Caco-2 (cell line): ENCODE measurements around the gene PTPRG. TPM values are rescaled to one million over a fixed set of nuclear protein-coding genes. Genes with fewer than 3 reads are reported as not detected.

Source experiments
- BruUV-seq: library from RNA; stranded (reverse); fragments of 400-500 nt; replicated peaks from 2 replicates; lab custom pipeline; 2021; lab: Mats Ljungman, UMichigan
- CTCF ChIA-PET: fragments of 300-600 bp; sonication (Branson Sonifier 250); formaldehyde crosslinking; loops from one replicate; lab custom pipeline; 2022; ENCODE audit warnings: antibody characterized with exemption; lab: Charles Lee
- POLR2A ChIA-PET: fragments of 300-600 bp; sonication (Branson Sonifier 250); formaldehyde crosslinking; loops from one replicate; lab custom pipeline; 2022; ENCODE audit warnings: antibody characterized with exemption; lab: Charles Lee
- DNase-seq, 2 experiments: peaks; one replicate each; pipeline versions ENCODE4 v3.0.0 to v3.0.0-alpha.2; 2020 to 2022
- H3K27me3 ChIP-seq: replicated peaks from 2 replicates; pipeline ENCODE4 v1.6.0; 2011; ENCODE audit warnings: low read length; ENCODE audit not compliant: control insufficient read depth, insufficient read depth
- H3K36me3 ChIP-seq: 2 replicates; pipeline ENCODE4 v1.5.1; 2011; ENCODE audit warnings: low read length; ENCODE audit not compliant: control insufficient read depth, insufficient read depth
- H3K4me1 ChIP-seq: fragments of 250-450 bp; sonication (Bioruptor Pico); 2 replicates; pipeline ENCODE4 v1.5.1; 2020; ENCODE audit warnings: mild to moderate bottlenecking
- H3K4me3 ChIP-seq: 2 replicates; pipeline ENCODE4 v1.5.1; 2011; ENCODE audit warnings: low read depth, mild to moderate bottlenecking, control low read depth, low read length
- H3K9me3 ChIP-seq: fragments of 250-450 bp; sonication (Bioruptor Pico); 2 replicates; pipeline ENCODE4 v1.5.1; 2020; ENCODE audit warnings: mild to moderate bottlenecking, moderate library complexity
- H3K27ac Mint-ChIP-seq: one replicate; pipeline ENCODE4 v1.8.0; 2022; ENCODE audit warnings: mixed read lengths; ENCODE audit not compliant: unreplicated experiment
- H3K27me3 Mint-ChIP-seq: one replicate; pipeline ENCODE4 v1.8.0; 2022; ENCODE audit warnings: mixed read lengths; ENCODE audit not compliant: insufficient read depth, unreplicated experiment
- H3K36me3 Mint-ChIP-seq: one replicate; pipeline ENCODE4 v1.8.0; 2022; ENCODE audit warnings: mild to moderate bottlenecking, mixed read lengths; ENCODE audit not compliant: insufficient read depth, unreplicated experiment
- H3K4me1 Mint-ChIP-seq: one replicate; pipeline ENCODE4 v1.8.0; 2022; ENCODE audit warnings: low read depth, mixed read lengths; ENCODE audit not compliant: unreplicated experiment
- H3K4me3 Mint-ChIP-seq: one replicate; pipeline ENCODE4 v1.8.0; 2022; ENCODE audit warnings: mild to moderate bottlenecking, moderate library complexity, mixed read lengths; ENCODE audit not compliant: unreplicated experiment
- H3K9me3 Mint-ChIP-seq: one replicate; pipeline ENCODE4 v1.8.0; 2022; ENCODE audit warnings: mixed read lengths; ENCODE audit not compliant: unreplicated experiment
- CTCF ChIP-seq, 2 experiments: fragments of 200-600 bp in 1 of 2; IDR thresholded peaks; 1 replicate in 1 of 2; 2 replicates in 1 of 2; pipeline versions ENCODE4 v1.5.1 to v1.8.0; 2011 to 2022; ENCODE audit warnings: antibody characterized with exemption in 1 of 2, control low read depth in 1 of 2, inconsistent platforms in 1 of 2, low read depth in 1 of 2, low read length in 1 of 2, mild to moderate bottlenecking in 1 of 2, moderate library complexity in 1 of 2; ENCODE audit not compliant: insufficient read depth in 1 of 2, severe bottlenecking in 1 of 2, unreplicated experiment in 1 of 2
- intact Hi-C: fragments of 100-400 bp; cut with micrococcal nuclease; formaldehyde crosslinking; loops from one replicate; pipeline ENCODE4 v1.10.0; 2022; ENCODE audit not compliant: unreplicated experiment
- total RNA-seq: library from RNA; stranded (reverse); gene quantifications from 2 replicates; pipeline ENCODE4 v1.2.3, GENCODE V29; 2022

Gene PTPRG
- total RNA-seq, 1 experiment from 2014 or later, result 46.4 TPM

- no peaks in the 10 kb centered on the region for H3K36me3 ChIP-seq
- TF ChIP-seq CTCF (IDR thresholded peaks at IDR 0.05; ENCODE audit: insufficient read depth in 1 of 2, low read depth in 1 of 2, low read length in 1 of 2, severe bottlenecking in 1 of 2, unreplicated experiment in 1 of 2), result no peak
- H3K4me3 ChIP-seq, result no peak overlapping the region
- DNase-seq, result no peak
- H3K4me1 ChIP-seq, result peaks cover 25% of the 10 kb centered on the region
- Mint-ChIP-seq H3K27me3 (no peaks in the 10 kb centered on the region), H3K27ac (peak overlapping the region; percentile 4), H3K4me1 (peaks cover 15% of the 10 kb centered on the region), H3K36me3 (no peaks in the 10 kb centered on the region), H3K9me3 (no peaks in the 10 kb centered on the region), H3K4me3 (no peak overlapping the region)
- CTCF ChIA-PET, result no interaction called here
- intact Hi-C loops, result no loop called here
- no peaks in the 10 kb centered on the region for H3K27me3 ChIP-seq
- BruUV-seq, result no TSS peak
- no peaks in the 10 kb centered on the region for H3K9me3 ChIP-seq
- POLR2A ChIA-PET, result interaction anchor here (0.6 kb wide), 1 partner anchor 52 kb away, joined by 7 read pairs; no protein-coding TSS in a partner anchor
These were observed 52.3 kb downstream of the PTPRG start for GRCh38 chr3:61613666-61614065.

DNA sequence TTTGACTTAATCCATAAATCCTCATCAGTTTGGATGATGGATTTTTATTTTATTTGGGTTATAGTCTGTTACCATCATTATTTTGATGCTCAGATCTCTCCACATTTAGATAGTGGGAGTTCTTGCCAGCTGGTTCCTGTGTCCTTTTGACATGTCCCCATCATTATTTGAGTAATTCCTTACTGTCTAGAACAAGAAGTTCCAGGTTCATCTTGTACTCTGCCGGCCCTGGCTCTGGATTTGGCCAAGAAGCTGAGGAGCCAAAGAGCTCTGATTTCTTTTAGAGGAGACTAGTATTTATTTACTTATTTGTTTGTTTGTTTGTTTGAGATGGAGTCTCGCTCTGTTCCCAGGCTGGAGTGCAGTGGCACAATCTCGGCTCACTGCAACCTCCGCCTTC, 54.3 kb downstream of the PTPRG start:
- H3K36me3 Mint-ChIP-seq, result no peaks in the 10 kb centered on the region
- no TSS peak for BruUV-seq
- ChIA-PET POLR2A (no interaction called here), CTCF (no interaction called here)
- no peaks in the 10 kb centered on the region for H3K36me3 ChIP-seq
- TF ChIP-seq CTCF (IDR thresholded peaks at IDR 0.05; ENCODE audit: insufficient read depth in 1 of 2, low read depth in 1 of 2, low read length in 1 of 2, severe bottlenecking in 1 of 2, unreplicated experiment in 1 of 2), result no peak
- H3K4me3 ChIP-seq, result no peak overlapping the region
- H3K4me3 Mint-ChIP-seq, result no peak overlapping the region
- peaks cover 25% of the 10 kb centered on the region for H3K4me1 ChIP-seq
- intact Hi-C loops, result no loop called here
- no peak for DNase-seq
- no peaks in the 10 kb centered on the region for H3K9me3 ChIP-seq
- H3K27me3 Mint-ChIP-seq, result no peaks in the 10 kb centered on the region
- H3K9me3 Mint-ChIP-seq, result no peaks in the 10 kb centered on the region
- no peaks in the 10 kb centered on the region for H3K27me3 ChIP-seq
- H3K27ac Mint-ChIP-seq, result no peak overlapping the region
- peaks cover 15% of the 10 kb centered on the region for H3K4me1 Mint-ChIP-seq

GRCh38 chr3:61616586-61616985, 55.2 kb downstream of the PTPRG start:
- CTCF ChIA-PET, result no interaction called here
- intact Hi-C loops, result no loop called here
- Mint-ChIP-seq H3K27ac (no peak overlapping the region), H3K27me3 (no peaks in the 10 kb centered on the region), H3K9me3 (no peaks in the 10 kb centered on the region), H3K36me3 (no peaks in the 10 kb centered on the region), H3K4me3 (no peak overlapping the region), H3K4me1 (peaks cover 15% of the 10 kb centered on the region)
- Histone ChIP-seq H3K27me3 (no peaks in the 10 kb centered on the region), H3K36me3 (no peaks in the 10 kb centered on the region), H3K9me3 (no peaks in the 10 kb centered on the region), H3K4me3 (no peak overlapping the region), H3K4me1 (peaks cover 25% of the 10 kb centered on the region)
- no peak for TF ChIP-seq CTCF (IDR thresholded peaks at IDR 0.05; ENCODE audit: insufficient read depth in 1 of 2, low read depth in 1 of 2, low read length in 1 of 2, severe bottlenecking in 1 of 2, unreplicated experiment in 1 of 2)
- BruUV-seq, result no TSS peak
- no peak for DNase-seq
- POLR2A ChIA-PET, result no interaction called here
